ENCODE results near the gene PDE3A.

Gene PDE3A

GRCh38 chr12:20628226-20628787, 260.0 kb downstream of the PDE3A start:
- no peak for DNase-seq

- no peak for DNase-seq
These were observed 260.7 kb downstream of the PDE3A start for GRCh38 chr12:20628999-20629398.

GRCh38 chr12:20629414-20630156, 261.2 kb downstream of the PDE3A start:
- DNase-seq, result no peak

GRCh38 chr12:20631711-20632110, 263.4 kb downstream of the PDE3A start:
- no peak for DNase-seq

GRCh38 chr12:20641106-20641505, 272.8 kb downstream of the PDE3A start:
- no peak for DNase-seq

- DNase-seq, result no peak
These were observed 275.5 kb downstream of the PDE3A start for GRCh38 chr12:20643822-20644221.

GRCh38 chr12:20646239-20646827, 278.0 kb downstream of the PDE3A start:
- DNase-seq, result peak; percentile 57

GRCh38 chr12:20653871-20654270, 285.5 kb downstream of the PDE3A start:
- no peak for DNase-seq

GRCh38 chr12:20656600-20656999, 288.3 kb downstream of the PDE3A start:
- no peak for DNase-seq

- no peak for DNase-seq
These were observed 289.2 kb downstream of the PDE3A start for GRCh38 chr12:20657496-20657895.

- DNase-seq, result no peak
These were observed 313.0 kb downstream of the PDE3A start for GRCh38 chr12:20681334-20681733.

GRCh38 chr12:20695232-20695631, 326.9 kb downstream of the PDE3A start, which contains the start of gene SLCO1C1:
TSS of gene SLCO1C1 (plus strand) at chr12:20695332. CDS start at chr12:20699577, 4,245 bp downstream.
- no peak for DNase-seq

- DNase-seq, result no peak
These were observed 328.0 kb downstream of the PDE3A start for GRCh38 chr12:20696181-20696905.

GRCh38 chr12:20701106-20701505, 332.8 kb downstream of the PDE3A start:
- no peak for DNase-seq

- DNase-seq, result no peak
These were observed 336.5 kb downstream of the PDE3A start for GRCh38 chr12:20704860-20705259.

GRCh38 chr12:20711846-20712245, 343.5 kb downstream of the PDE3A start:
- DNase-seq, result no peak

- no peak for DNase-seq
These were observed 347.7 kb downstream of the PDE3A start for GRCh38 chr12:20716037-20716436.

GRCh38 chr12:20716985-20717384, 348.6 kb downstream of the PDE3A start:
- DNase-seq, result no peak

GRCh38 chr12:20718294-20718693, 350.0 kb downstream of the PDE3A start:
- DNase-seq, result no peak

GRCh38 chr12:20722142-20722541, 353.8 kb downstream of the PDE3A start:
- no peak for DNase-seq

GRCh38 chr12:20731274-20731673, 362.9 kb downstream of the PDE3A start:
- no peak for DNase-seq

All from NCI-H1694 treated with DMSO at 0.1 percent for 48 hours (cell line).